Measurements from ENCODE around the gene SLC6A1. TPM values are rescaled to one million over a fixed set of nuclear protein-coding genes. Genes with fewer than 3 reads are reported as not detected.
A peak's percentile ranks its signal among the peaks of the same experiment; 100 is the strongest.

SLC6A1 gene
- polyA plus RNA-seq, 1 experiment: not detected

- peaks cover 3% of the 10 kb centered on the region; the same call in 1 of the 2 replicates for H3K9me3 ChIP-seq (ENCODE audit: control insufficient read depth, insufficient read depth, low read length)
- no peak overlapping the region for H3K27ac ChIP-seq (ENCODE audit: low read depth, low read length)
- no peaks in the 10 kb centered on the region for H3K27me3 ChIP-seq (ENCODE audit: control insufficient read depth, insufficient read depth, low read length)
- TF ChIP-seq CTCF (IDR thresholded peaks at IDR 0.05; ENCODE audit: low read depth, low read length): no peak
- no peak overlapping the region for H3K4me3 ChIP-seq (ENCODE audit: low read depth, low read length)
- no peak for DNase-seq (ENCODE audit: low read depth, low spot score)
- POLR2A ChIA-PET: no interaction called here
- CTCF ChIA-PET: interaction anchor here (1.5 kb wide), 1 partner anchor 17 kb away, joined by 7 read pairs; no protein-coding TSS in a partner anchor
These were observed 84.2 kb downstream of the SLC6A1 start for GRCh38 chr3:11076711-11077110.

- DNase-seq (ENCODE audit: low read depth, low spot score): peak; percentile 42
- TF ChIP-seq CTCF (IDR thresholded peaks at IDR 0.05; ENCODE audit: low read depth, low read length): no peak
- ChIA-PET POLR2A (no interaction called here), CTCF (interaction anchor here (1.3 kb wide), 1 partner anchor 17 kb away, joined by 7 read pairs; no protein-coding TSS in a partner anchor)
- Histone ChIP-seq H3K27me3 (ENCODE audit: control insufficient read depth, insufficient read depth, low read length) (no peaks in the 10 kb centered on the region), H3K4me3 (ENCODE audit: low read depth, low read length) (no peak overlapping the region), H3K9me3 (ENCODE audit: control insufficient read depth, insufficient read depth, low read length) (peaks cover 5% of the 10 kb centered on the region; the same call in 1 of the 2 replicates), H3K27ac (ENCODE audit: low read depth, low read length) (no peak overlapping the region)
These were observed 84.9 kb downstream of the SLC6A1 start for GRCh38 chr3:11077466-11077865.

GRCh38 chr3:11078826-11079515 is 86.4 kb downstream of the SLC6A1 start:
- TF ChIP-seq CTCF (IDR thresholded peaks at IDR 0.05; ENCODE audit: low read depth, low read length): no peak
- Histone ChIP-seq H3K27ac (ENCODE audit: low read depth, low read length) (no peak overlapping the region), H3K9me3 (ENCODE audit: control insufficient read depth, insufficient read depth, low read length) (peaks cover 5% of the 10 kb centered on the region; the same call in 1 of the 2 replicates), H3K4me3 (ENCODE audit: low read depth, low read length) (no peak overlapping the region), H3K27me3 (ENCODE audit: control insufficient read depth, insufficient read depth, low read length) (no peaks in the 10 kb centered on the region)
- CTCF ChIA-PET: interaction anchor here (1.3 kb wide), 1 partner anchor 19 kb away, joined by 7 read pairs; no protein-coding TSS in a partner anchor
- no peak for DNase-seq (ENCODE audit: low read depth, low spot score)
- POLR2A ChIA-PET: no interaction called here

- no peak overlapping the region for H3K4me3 ChIP-seq (ENCODE audit: low read depth, low read length)
- DNase-seq (ENCODE audit: low read depth, low spot score): no peak
- TF ChIP-seq CTCF (IDR thresholded peaks at IDR 0.05; ENCODE audit: low read depth, low read length): no peak
- ChIA-PET CTCF (no interaction called here), POLR2A (no interaction called here)
- no peaks in the 10 kb centered on the region for H3K27me3 ChIP-seq (ENCODE audit: control insufficient read depth, insufficient read depth, low read length)
- 0 out of 2 replicates have a peak, but pooled peaks cover 5% of the 10 kb centered on the region for H3K9me3 ChIP-seq (ENCODE audit: control insufficient read depth, insufficient read depth, low read length)
- H3K27ac ChIP-seq (ENCODE audit: low read depth, low read length): no peak overlapping the region
These were observed 87.9 kb downstream of the SLC6A1 start for GRCh38 chr3:11080492-11080891.

GRCh38 chr3:11084098-11084497 is 91.5 kb downstream of the SLC6A1 start:
- DNase-seq (ENCODE audit: low read depth, low spot score): no peak
- Histone ChIP-seq H3K9me3 (ENCODE audit: control insufficient read depth, insufficient read depth, low read length) (0 out of 2 replicates have a peak, but pooled peaks cover 5% of the 10 kb centered on the region), H3K27ac (ENCODE audit: low read depth, low read length) (no peak overlapping the region), H3K27me3 (ENCODE audit: control insufficient read depth, insufficient read depth, low read length) (no peaks in the 10 kb centered on the region), H3K4me3 (ENCODE audit: low read depth, low read length) (no peak overlapping the region)
- ChIA-PET POLR2A (no interaction called here), CTCF (no interaction called here)
- TF ChIP-seq CTCF (IDR thresholded peaks at IDR 0.05; ENCODE audit: low read depth, low read length): no peak

All from AG04450 (cell line).